Activated CD8-positive, alpha-beta memory T cell treated with anti-CD3 and anti-CD28 coated beads, Interleukin-2, amount 50 U/mL, for 24 hours (primary cell): ENCODE data around the gene TCHP.
"Not testable (repeated sequence)": the region's sequence is repeated elsewhere in the genome, so short reads cannot be mapped to it uniquely, and the experiment has no call there.

Experiments
- DNase-seq: peaks from one replicate; pipeline ENCODE4 v3.0.0-alpha.2; 2020; ENCODE audit errors: extremely low read depth

TCHP gene, protein sequence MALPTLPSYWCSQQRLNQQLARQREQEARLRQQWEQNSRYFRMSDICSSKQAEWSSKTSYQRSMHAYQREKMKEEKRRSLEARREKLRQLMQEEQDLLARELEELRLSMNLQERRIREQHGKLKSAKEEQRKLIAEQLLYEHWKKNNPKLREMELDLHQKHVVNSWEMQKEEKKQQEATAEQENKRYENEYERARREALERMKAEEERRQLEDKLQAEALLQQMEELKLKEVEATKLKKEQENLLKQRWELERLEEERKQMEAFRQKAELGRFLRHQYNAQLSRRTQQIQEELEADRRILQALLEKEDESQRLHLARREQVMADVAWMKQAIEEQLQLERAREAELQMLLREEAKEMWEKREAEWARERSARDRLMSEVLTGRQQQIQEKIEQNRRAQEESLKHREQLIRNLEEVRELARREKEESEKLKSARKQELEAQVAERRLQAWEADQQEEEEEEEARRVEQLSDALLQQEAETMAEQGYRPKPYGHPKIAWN

DNA sequence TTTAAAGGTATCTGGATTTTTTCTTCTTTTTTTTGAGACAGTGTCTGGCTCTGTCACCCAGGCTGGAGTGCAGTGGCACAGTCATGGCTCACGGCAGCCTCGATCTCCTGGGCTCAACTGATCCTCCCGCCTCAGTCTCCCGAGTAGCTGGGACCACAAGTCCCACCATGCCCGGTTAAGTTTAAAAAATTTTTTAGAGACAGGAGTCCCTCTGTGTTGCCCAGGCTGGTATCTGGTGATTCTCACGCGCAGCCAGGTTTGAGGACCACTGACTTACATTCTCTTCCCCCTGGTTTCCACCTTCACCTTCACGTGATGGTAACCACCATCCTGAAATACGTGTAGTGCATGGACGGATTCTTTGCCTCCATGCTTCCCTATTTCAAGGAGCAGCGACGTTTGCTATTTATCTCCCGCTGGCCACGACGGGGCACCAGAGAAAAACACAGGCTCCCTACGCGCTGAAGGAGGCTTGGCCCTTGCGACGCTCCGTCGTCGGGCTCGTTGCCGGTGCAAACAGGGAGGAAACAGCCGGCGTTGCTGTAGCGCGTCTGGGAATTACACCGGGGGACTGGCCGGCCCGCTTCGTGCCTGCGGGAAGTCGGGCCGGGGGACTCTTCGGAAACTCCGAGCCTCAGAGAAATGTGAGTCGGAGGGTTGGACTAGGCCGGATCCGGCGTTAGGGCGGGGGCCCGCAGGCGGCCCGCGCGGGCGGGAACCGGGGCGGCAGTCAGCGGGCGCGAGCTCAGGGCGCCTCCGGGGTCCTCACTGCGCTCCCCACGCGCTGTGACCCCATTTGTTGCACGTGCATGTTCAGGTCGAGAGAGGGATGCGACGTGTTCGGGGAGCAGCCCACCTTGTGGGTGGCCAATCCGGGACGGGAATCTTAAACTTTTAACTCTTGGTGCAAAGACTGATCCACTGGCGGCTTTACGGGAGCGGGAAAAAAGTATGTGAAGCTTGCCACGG is at the start of gene TCHP:
TSS of gene TCHP (plus strand) at position 492 of the 969 bp plus-strand sequence. CDS start 2,753 bp downstream, outside the sequence.
- peak; percentile 44 for DNase-seq

DNA sequence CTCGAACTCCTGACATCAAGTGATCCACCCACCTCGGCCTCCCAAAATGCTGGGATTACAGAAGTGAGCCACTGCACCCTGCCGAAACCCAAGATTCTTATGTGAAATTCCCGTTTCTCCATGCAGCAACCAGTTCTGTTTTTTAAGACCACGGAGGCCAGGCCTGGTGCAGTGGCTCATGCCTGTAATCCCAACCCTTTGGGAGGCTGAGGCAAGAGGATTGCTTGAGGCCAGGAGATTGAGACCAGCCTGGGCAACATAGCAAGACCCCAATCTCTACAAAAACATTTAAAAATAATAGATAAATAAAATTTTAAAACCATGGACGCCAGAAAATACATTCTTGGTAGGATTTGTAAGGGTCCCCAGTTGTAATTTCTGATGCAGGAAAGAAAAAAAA is 49.6 kb upstream of the TCHP start:
- DNase-seq: not testable (repeated sequence)

DNA sequence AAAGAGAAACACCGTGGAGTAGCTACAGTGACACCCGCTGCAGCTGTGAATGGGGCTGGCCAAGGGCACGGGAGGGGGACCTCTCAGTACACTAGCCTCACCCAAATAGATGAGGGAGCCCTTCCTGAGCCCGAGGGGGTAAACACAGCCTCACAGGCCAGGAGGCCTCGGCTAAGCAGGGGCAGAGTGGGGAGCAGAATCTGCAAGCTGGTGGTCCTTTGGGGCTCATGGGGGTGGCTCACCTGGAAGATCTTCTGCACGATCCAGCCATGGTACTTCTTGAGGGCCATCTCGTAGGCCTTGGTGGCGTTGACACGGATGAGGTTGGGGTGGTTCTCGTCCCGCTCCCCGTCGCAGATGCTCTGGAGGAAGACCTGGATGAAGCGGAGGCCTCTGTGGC is 44.7 kb upstream of the TCHP start:
- DNase-seq: no peak

DNA sequence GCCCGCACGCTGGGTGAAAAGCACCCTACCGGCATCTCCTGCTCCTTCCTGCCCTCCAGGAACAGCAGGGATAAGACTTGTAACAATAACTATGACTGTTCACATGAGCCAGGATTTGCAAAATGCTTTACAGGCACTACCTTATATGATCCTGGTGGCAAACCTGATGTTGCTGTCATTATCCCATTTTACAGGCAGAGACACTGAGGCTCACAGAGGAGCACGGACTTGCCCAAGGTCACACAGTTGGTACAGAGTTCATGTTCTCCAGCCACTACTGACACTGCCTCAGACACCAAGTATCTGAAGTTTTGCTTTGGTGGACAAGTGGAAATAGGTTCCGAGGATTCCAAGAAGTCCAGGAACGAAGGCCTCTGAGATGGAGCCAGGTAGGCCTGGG is 42.4 kb upstream of the TCHP start:
- DNase-seq: no peak

DNA sequence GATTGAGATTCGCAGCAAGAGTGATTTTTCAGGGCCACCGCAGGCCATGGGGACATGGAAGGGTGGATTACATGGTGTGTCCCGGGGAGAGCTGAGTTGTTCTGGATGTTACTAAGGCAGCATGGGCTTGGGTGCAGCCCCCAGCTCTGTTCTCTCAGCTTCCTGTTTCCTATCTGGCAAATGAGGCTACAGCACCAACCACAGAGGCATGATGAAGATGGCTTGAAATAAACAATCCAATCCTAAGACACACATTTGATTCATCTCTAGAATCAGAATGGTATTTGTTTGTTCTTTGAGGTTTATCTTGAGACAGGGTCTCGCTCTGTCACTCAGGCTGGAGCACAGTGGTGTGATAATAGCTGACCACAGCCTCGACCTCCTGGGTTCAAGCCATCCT is 41.3 kb upstream of the TCHP start:
- no peak for DNase-seq

DNA sequence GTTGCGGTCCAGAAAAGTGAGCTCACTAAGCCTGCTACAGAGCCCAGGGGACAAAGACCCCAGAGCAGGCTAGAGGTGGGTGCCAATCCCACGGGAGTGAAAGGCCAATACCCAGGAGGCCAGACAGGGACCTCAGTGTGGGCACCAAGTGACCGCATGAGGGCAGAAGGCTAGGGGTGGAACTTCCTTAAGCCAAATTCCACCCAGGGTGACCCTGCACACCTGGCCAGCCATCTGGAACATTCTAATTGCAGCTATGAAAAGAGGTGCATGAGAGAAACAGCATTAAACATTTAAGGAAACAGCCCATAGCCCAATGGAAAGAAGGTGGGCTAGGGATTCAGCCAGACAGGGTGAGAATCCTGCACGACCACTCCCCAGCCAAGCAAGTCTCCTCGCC is 39.1 kb upstream of the TCHP start:
- DNase-seq: no peak

DNA sequence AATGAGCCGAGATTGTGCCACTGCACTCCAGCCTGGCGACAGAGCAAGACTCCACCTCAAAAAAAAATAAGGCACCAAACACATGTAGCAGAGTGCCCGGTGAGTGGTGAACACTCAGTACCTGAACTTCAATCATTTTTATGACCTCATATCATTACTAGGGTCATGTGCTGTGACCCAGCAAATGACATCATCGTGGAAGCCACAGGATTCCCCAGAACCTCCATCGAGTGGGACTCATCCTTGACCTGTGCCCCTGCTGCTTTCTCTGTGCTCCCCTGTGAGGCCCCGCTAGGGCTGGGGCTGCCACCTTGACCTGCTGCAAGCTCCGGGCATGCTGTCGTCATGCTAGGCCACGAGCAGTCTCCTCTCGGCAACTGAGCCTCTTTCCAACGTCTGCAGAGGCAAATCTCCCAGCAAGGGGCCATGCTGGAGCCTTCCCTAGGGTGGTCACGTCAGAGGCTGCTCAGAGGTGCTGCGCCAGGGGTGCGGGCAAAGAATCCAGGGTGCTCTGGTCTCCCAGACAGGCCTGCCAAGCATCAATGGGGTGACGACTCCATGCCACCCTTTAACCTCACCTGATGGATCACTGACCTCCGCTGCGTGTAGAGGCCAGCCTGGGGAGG is 38.3 kb upstream of the TCHP start:
- DNase-seq: no peak

DNA sequence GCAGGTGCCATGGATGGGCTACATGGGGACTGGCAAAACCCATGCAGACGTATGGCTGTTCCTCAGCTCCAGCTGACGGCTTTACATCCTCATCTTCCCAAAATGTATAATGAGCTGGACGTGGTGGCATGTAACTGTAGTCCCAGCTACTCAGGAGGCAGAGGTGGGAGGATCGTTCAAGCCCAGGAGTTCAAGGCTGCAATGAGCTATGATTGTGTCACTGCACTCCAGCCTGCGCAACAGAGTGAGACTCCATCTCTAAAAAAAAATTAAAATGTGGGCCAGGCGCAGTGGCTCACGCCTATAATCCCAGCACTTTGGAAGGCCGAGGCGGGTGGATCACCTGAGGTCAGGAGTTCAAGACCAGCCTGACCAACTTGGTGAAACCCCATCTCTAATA is 37.6 kb upstream of the TCHP start:
- not testable (repeated sequence) for DNase-seq

DNA sequence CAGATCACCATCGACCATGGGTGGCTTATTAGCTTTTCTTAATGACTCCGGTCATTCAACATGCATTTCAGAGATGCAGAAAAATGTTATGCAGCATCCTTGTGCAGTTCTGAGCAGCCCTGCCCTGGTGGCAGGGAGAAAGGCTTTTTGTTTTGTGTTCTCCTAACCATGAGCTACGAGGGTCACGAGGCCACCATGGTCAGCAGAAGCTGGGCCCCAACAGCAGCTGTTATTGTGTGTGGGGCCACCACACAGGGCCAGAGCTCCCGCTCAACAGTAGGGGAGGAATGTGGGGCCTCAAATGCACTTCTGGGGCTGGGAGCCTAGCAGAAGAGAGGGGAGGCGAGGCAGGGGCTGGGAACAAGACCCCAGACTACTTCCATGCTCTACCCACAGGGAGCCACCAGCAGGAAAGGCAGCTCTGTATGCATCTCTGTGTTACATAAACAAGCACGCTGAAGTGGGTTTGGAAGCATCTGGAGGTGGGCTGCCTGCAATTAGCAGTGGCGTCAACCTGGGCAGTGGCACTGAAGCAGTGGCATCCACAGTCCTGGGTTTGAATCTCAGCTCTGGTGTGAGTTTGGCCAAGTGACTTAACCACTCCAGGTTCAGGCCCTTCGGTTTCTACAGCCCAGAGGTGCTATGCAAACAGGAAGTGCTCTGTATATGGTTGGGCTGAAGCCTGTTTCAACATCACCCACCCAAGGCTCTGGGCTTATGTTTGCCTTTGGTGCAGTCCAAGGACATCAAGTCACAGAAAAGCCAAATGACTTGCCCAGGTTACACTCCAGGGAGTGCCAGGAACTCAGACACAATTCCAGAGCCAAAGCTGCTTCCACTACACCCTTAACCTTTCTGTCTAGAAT is 36.0 kb upstream of the TCHP start:
- DNase-seq: no peak

DNA sequence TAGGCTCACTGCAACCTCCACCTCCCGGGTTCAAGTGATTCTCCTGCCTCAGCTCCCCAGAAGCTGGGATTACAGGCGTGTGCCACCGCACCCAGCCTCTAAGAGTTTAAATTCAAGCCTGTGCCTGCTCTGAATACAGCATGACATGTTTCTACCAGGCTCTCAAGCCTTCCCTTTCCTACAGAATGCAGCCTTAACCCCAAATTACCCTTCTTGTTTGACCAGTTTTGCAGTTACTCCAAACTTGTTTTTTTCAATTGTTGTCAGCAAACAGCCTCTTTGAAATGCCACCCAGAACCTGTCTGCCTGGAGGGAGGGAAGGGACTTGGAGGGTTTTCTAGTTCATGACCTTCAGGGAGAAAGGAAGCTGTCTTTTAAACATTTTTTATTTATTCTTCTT is 35.2 kb upstream of the TCHP start:
- DNase-seq: no peak

DNA sequence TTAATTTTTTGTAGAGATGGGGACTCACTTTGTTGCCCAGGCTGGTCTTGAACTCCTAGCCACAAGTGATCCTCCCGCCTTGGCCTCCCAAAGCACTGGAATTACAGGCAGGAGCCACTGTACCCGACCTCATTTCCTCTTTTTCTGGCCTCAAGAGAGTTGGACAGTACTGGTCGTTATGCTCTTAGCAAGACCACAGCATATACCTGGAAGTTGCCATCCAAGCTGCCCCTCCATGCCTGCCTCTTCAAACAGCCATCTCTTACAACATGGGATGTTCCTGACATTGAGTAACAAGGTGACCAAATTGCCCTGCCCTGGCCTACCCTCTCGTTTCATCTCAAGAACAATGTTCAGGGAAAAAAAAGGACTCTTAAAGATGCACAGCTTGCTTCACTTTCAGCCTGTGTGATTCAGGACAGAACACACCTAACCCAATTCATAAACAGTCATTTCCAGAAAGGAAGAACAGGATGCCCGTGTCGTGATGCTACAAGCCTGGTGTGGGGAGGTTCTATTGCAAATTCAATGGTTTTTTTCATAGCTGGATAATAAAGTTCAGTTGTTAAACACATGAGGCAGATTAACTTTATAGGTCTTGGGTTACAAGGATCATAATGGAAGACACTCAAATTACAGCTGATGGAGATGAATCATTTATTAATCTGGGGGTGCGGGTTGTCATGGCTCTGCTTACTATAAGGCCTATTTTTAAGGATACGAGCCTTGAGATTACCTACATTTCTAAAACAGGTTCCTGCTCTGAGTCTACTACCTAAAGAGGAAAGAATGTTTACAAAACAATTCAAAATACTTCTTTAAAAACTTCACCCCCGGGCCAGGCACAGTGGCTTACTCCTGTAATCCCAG is 31.7 kb upstream of the TCHP start:
- DNase-seq: no peak

DNA sequence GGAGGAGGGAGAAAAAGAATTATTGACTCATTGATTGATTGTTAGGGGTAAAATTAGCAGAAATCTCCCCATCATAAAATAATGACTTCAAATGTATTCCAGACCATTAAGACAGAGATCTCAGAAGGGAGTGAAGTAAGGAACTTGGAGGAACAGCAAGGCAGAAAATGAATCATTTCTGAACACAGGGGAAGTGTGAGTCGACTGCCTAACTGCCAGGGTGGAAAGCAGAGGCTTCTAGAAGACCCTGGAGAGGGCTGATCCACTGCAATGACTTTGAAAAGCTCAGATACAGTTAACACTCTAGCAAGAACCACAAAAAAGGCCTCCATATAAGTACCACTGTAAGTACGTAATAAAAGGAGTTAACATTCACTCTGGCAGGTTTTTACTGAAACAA is 29.4 kb upstream of the TCHP start:
- no peak for DNase-seq

DNA sequence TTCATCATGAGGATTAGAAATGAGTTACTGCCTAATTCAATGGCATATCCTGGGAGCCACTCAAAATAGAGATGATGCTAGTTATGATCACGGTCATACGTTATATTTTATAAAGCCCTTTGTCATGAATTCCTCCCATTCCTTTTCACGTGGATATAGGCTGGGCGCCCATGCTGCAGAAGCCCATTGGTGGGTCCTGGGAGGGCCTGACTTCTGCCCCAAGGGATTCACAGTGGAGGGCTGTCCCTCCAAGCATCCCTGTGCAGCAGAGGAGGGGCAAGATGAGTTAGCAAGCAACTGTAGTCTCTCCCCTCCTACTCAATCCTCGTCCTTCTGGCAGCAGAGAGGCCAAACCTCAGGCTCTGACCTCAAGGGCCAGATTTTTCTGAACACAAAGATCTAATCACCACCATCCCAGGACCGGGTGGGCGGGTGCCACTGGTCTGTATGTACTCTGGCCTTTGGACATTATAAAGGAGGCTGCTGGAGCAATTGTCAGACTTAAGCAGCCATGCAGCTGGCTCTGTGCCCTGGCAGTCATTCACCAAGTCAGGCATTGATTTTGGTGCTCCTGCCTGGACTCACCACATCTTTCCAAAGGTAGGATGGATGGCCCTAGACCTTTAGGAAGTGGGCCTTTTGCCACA is 28.3 kb upstream of the TCHP start:
- no peak for DNase-seq

DNA sequence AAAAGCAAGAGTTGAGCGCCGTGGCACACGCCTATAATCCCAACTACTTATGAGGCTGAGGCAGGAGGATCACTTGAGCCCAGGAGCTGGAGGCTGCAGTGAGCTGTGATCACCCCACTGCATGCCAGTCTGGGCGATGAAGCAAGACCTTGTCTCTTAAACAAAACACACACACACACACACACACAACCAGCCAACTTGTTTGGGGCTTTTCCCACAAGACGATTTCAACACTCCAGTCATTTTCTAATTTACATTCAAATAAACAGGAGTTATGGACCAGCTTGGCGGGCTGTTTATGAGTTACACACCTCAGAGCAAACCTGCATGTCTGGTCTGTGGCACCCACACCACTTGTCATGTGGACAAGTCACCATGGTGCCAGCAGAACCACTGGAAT is 26.4 kb upstream of the TCHP start:
- no peak for DNase-seq

DNA sequence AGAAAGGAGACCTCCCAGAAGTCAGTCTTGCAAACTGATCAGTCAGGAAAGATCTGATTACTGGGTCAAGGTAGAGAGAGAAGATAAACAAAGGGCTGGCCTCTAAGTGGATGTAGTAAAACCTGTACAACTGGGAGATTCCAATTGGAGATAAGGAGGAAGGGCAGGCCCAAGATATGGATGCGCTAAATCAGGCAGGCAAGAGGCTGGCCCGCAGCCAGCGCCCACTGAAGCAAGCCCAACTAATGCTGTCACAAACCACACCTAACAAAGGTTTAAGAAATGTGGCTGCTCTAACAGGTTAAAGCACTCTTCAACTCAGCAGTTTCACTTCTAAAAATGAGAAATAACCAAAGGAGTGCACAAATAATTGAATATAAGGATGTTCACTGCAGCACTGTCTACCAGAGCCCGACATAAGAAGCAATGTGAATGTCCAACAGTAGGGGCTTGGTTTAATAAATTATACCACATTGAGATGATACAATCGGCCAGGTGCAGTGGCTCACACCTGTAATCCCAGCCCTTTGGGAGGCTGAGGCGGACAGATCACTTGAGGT is 24.4 kb upstream of the TCHP start:
- DNase-seq: no peak

DNA sequence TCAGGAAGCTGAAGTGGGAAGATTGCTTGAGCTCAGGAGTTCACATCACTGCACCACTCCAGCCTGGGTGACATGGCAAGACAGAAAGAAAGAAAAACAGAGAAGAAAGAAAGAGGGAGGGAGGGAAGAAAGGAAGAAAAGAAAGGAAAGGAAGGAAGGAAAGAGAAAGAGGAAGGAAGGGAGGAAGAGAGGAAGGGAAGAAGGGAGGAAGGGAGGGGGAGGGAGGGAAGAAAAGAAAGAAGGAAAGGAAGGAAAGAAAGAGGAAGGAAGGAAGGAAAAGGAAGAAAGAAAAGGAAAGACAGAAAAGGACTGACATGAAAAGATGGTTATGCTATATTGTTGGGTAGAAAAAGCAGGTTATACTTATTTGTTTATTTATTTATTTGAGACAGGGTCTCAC is 23.7 kb upstream of the TCHP start:
- DNase-seq: no peak

DNA sequence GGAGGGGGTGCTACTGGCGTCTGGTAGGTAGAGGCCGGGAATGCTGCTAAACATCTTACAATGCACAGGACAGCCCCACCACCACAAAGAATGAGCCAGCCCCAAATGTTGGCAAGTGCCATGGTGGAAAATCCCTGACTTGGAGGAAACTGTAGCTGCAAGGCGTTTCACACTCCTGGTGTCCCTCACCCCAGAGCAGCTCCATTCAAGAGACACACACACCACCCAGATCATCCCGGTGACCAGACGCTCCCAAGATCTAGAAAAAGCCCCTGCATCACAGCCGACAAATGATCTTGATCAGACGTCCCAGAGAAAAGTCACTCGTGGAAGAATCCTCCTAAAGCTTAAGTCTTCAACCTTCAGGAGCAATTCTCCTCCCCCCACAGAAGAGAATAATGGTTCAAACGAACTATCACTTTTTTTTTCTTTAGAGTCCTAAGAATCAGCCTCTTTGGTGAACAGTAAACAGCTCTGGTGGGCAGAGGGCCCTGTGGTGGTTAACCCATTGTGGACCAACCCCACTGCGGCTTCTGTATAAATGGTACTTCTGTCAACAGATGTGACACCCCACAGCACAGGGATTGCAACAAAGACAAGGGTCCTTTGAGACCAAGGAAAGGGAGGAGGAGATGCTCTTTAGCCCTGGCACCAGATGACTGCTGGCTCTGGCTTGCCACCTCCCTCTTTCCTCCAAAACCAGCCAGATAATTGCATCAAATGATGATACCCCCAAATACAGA is 22.4 kb upstream of the TCHP start:
- DNase-seq: no peak

DNA sequence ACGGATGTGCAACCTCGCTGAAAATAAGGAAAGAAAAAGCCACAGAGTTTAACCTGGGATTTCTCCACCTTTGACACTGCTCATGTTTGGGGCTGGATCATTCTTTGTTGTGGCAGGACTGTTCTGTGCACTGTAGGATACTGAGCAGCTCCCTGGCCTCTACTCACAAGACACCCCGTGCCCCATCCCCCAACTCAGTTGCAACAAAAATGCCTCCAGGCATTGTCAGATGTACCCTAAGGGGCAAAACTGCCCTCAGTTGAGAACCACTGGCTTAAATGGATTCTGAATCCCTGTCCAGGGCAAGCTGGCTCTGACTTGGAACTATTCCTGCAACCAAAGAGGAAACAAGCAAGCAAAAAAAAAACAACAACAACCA is 21.8 kb upstream of the TCHP start:
- no peak for DNase-seq

DNA sequence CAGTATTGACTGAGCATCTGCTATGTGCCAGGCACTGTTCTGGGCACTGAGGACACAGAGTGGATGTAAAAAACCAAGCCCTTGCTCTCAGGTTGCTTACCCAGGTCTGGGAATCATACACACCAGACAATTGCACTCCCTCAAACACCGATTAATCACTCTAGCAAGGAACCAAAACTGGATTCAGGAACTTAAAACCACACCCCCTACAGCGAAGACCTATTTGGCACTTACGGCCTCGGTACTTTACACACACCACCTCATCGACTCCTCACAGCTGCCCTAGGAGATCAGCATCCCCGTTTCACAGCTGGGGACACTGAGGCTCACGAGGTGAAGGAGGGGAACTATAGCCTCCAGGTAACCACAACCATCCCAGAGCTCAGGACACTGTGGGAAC is 21.3 kb upstream of the TCHP start:
- no peak for DNase-seq
